ENCODE measurements around the gene MAT2A. TPM values are rescaled to one million over a fixed set of nuclear protein-coding genes. Genes with fewer than 3 reads are reported as not detected.

MAT2A gene
- total and polyA plus RNA-seq, 12 donors = 81.7 to 460 (median 122) TPM

DNA sequence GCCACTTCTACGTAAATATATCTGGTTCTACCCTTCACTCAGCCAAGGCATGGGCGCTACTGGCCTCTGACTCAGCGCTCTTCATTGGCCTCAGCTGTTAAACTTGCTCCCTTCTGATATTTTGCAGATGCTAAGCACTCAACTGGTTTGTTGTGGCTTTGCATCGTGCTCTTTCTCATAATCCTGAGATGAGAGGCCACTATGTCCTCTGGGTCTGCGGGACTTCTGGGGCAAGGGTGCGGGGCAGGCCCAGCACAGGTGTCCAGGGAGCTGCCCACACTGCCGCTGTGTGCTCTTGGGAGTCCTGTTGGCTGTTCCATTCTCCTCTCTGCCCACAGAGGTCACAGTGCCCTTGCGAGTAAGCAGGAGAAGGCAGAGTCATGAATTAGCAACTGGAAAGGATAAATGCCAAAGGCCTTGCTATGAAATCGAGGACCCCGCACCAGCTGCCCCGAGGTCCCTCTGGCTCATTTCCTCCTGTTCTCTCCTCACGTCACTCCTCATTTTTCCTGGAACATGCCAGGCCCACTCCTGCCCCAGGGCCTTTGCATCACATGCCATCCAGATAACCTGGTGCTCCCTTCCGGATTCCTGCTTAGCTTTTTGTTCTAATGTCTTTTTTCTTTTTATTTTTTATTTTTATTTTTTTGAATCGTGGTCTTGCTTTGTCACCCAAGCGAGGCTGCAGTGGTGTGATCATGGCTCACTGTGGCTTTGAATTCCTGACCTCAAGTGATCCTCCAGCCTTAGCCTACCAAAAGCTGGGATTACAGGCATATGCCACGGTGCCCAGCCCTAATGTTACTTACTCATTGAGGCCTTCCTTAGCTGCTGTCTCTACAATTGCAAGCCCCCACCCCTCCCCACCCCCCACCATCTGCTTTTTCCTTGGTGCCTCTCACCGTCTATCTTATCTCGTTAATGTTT lies 34.9 kb upstream of the MAT2A start:
- no peak overlapping the region for H3K4me3 ChIP-seq
- ATAC-seq (no peak), DNase-seq (no peak)
- no peaks in the 10 kb centered on the region for H3K36me3 ChIP-seq
- H3K27ac ChIP-seq = peak overlapping the region in 7 of 10 donors; percentile 13 to 74 (median 36)
- whole genome bisulfite sequencing, 2 donors = 86 to 87% methylated on average over 18 of the region's 18 CpGs
- intact Hi-C loops (cut with DNase I) = loop anchor here in 4 of 10 donors (5.0 kb wide), 3 partner anchors 33 to 72 kb away; partner anchors contain the start of gene MAT2A (in 2 of the 4)
- H3K9me3 ChIP-seq = no peaks in the 10 kb centered on the region
- no peaks in the 10 kb centered on the region for H3K27me3 ChIP-seq
- TF ChIP-seq, protein P1, sequence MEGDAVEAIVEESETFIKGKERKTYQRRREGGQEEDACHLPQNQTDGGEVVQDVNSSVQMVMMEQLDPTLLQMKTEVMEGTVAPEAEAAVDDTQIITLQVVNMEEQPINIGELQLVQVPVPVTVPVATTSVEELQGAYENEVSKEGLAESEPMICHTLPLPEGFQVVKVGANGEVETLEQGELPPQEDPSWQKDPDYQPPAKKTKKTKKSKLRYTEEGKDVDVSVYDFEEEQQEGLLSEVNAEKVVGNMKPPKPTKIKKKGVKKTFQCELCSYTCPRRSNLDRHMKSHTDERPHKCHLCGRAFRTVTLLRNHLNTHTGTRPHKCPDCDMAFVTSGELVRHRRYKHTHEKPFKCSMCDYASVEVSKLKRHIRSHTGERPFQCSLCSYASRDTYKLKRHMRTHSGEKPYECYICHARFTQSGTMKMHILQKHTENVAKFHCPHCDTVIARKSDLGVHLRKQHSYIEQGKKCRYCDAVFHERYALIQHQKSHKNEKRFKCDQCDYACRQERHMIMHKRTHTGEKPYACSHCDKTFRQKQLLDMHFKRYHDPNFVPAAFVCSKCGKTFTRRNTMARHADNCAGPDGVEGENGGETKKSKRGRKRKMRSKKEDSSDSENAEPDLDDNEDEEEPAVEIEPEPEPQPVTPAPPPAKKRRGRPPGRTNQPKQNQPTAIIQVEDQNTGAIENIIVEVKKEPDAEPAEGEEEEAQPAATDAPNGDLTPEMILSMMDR (IDR thresholded peaks at IDR 0.05) = no peak
- peaks cover 0 to 78% (median 48%) of the 10 kb centered on the region in 9 donors for H3K4me1 ChIP-seq

DNA sequence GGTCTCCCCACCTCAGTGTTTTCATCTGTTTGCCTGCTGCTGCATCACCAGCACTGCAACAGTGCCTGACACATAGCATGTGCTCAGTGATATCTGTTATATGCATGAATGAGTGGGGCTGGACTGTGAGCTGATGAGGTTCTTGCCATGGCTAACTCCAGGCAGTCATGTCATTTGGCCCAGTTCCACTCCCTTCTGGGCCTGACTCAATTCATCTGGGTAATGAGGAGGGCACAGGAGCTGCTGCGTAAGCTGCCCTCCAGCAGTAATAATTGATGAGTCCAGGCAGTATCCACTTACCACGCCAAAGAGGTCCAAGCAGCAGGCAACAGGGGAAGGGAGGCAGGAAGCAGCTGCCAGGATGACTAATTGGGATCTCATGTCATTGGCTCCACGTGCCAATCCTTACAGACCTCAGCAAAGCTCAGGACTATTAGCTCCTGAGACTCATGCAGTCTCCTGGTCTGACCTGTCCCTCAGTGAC lies 34.1 kb upstream of the MAT2A start:
- 24 to 51% methylated on average over 3 of the region's 3 CpGs for WGBS, 2 donors
- peak; percentile 35 to 89 (median 64) for ATAC-seq
- TF ChIP-seq, protein P1 (IDR thresholded peaks at IDR 0.05) = no peak
- intact Hi-C loops (cut with DNase I) = loop anchor here in 4 of 10 donors (5.0 kb wide), 3 partner anchors 32 to 73 kb away; partner anchors contain the start of gene MAT2A (in 2 of the 4)
- Histone ChIP-seq H3K36me3 (no peaks in the 10 kb centered on the region), H3K4me3 (no peak overlapping the region), H3K27me3 (no peaks in the 10 kb centered on the region), H3K4me1 (peaks cover 0 to 71% (median 42%) of the 10 kb centered on the region in 9 donors), H3K27ac (peak overlapping the region in 6 of 10 donors; percentile 36 to 74 (median 62)), H3K9me3 (no peaks in the 10 kb centered on the region)
- DNase-seq = peak in 1 of 2 donors; percentile 40

GRCh38 chr2:85505551-85506238 lies 33.3 kb upstream of the MAT2A start:
- Histone ChIP-seq H3K9me3 (no peaks in the 10 kb centered on the region), H3K27ac (peak overlapping the region in 8 of 10 donors; percentile 12 to 74 (median 52)), H3K4me3 (no peak overlapping the region), H3K27me3 (no peaks in the 10 kb centered on the region), H3K4me1 (peaks cover 0 to 66% (median 35%) of the 10 kb centered on the region in 9 donors), H3K36me3 (no peaks in the 10 kb centered on the region)
- DNase-seq = no peak
- TF ChIP-seq, protein P1 (IDR thresholded peaks at IDR 0.05) = no peak
- intact Hi-C loops (cut with DNase I) = no loop called here
- 78% methylated on average over 10 of the region's 10 CpGs for WGBS, 2 donors
- ATAC-seq = peak in 1 of 8 donors; percentile 6

GRCh38 chr2:85506768-85507181 lies 32.2 kb upstream of the MAT2A start:
- TF ChIP-seq, protein P1 (IDR thresholded peaks at IDR 0.05) = no peak
- Histone ChIP-seq H3K9me3 (no peaks in the 10 kb centered on the region), H3K4me3 (no peak overlapping the region), H3K4me1 (peaks cover 0 to 65% (median 34%) of the 10 kb centered on the region in 9 donors), H3K27me3 (no peaks in the 10 kb centered on the region), H3K27ac (peak overlapping the region in 8 of 10 donors; percentile 11 to 74 (median 66)), H3K36me3 (no peaks in the 10 kb centered on the region)
- no peak for DNase-seq
- WGBS, 2 donors = 66 to 73% methylated on average over 7 of the region's 7 CpGs
- intact Hi-C loops (cut with DNase I) = no loop called here
- peak in 5 of 8 donors; percentile 18 to 35 (median 20) for ATAC-seq
